ENCODE data around the gene C7orf25.

The C7orf25 gene

GRCh38 chr7:42940985-42941847 lies 29.3 kb upstream of the C7orf25 start (continued):
- TF ChIP-seq PRDM4 (tag by site-specific recombination; IDR thresholded peaks at IDR 0.05) (peak; percentile 12; the same call in 1 of the 2 replicates), ZNF629 (tag by site-specific recombination; IDR thresholded peaks at IDR 0.05) (no peak), ZNF174 (tag by site-specific recombination; IDR thresholded peaks at IDR 0.05) (no peak), ZNF677 (tag by site-specific recombination; IDR thresholded peaks at IDR 0.05) (no peak), ZNF26 (tag by site-specific recombination; IDR thresholded peaks at IDR 0.05) (no peak), GLIS1 (tag by site-specific recombination; IDR thresholded peaks at IDR 0.05) (peak; percentile 55), ZNF654 (tag by site-specific recombination; IDR thresholded peaks at IDR 0.05; ENCODE audit: low read depth) (peak; percentile 77), SCRT2 (tag by site-specific recombination; IDR thresholded peaks at IDR 0.05) (no peak), ZNF48 (tag by site-specific recombination; IDR thresholded peaks at IDR 0.05) (no peak), GFI1B (tag by site-specific recombination; IDR thresholded peaks at IDR 0.05) (no peak), ZBTB21 (tag by site-specific recombination; IDR thresholded peaks at IDR 0.05) (no peak), AEBP2 (tag by site-specific recombination; IDR thresholded peaks at IDR 0.05; ENCODE audit: borderline replicate concordance) (no peak), PRDM6 (tag by site-specific recombination; IDR thresholded peaks at IDR 0.05) (no peak), ZNF239 (tag by site-specific recombination; IDR thresholded peaks at IDR 0.05) (no peak), ZNF776 (tag by site-specific recombination; IDR thresholded peaks at IDR 0.05; ENCODE audit: borderline replicate concordance) (no peak), ZNF660 (tag by site-specific recombination; IDR thresholded peaks at IDR 0.05) (peak; percentile 70; the same call in 1 of the 2 replicates), ZNF701 (tag by site-specific recombination; IDR thresholded peaks at IDR 0.05) (no peak), ZNF37A (tag by site-specific recombination; IDR thresholded peaks at IDR 0.05) (no peak)

- Histone ChIP-seq H3K4me1 (ENCODE audit: control insufficient read depth, insufficient read depth, low read length) (no peaks in the 10 kb centered on the region), H3K9me3 (ENCODE audit: control insufficient read depth, insufficient read depth, low read depth, low read length) (no peaks in the 10 kb centered on the region), H3K4me3 (ENCODE audit: low read depth, low read length) (no peak overlapping the region), H3K27ac (ENCODE audit: extremely low read depth, low read depth, low read length) (no peak overlapping the region), H3K36me3 (ENCODE audit: control insufficient read depth in 2 of 2, insufficient read depth in 1 of 2, low read length in 2 of 2) (peaks cover 30 to 44% of the 10 kb centered on the region in 2 experiments)
- POLR2A ChIA-PET = no interaction called here
- CTCF ChIA-PET = interaction anchor here (1.1 to 1.6 kb wide), 3 partner anchors 168 to 503 kb away, joined by 3 to 7 read pairs (median 3); no protein-coding TSS in a partner anchor
- TF ChIP-seq BCL11B (tag by site-specific recombination; IDR thresholded peaks at IDR 0.05; ENCODE audit: low read depth) (no peak), ZSCAN5A (tag by site-specific recombination; IDR thresholded peaks at IDR 0.05) (no peak), REPIN1 (tag by site-specific recombination; IDR thresholded peaks at IDR 0.05; ENCODE audit: low read depth) (no peak), ZNF18 (tag by site-specific recombination; IDR thresholded peaks at IDR 0.05) (no peak), ZNF26 (tag by site-specific recombination; IDR thresholded peaks at IDR 0.05) (no peak), ZEB2 (tag by site-specific recombination; IDR thresholded peaks at IDR 0.05) (no peak)
Observed at GRCh38 chr7:42939457-42940240, 27.8 kb upstream of the C7orf25 start.
